Measurements from ENCODE around the gene OLIG2.

- TF ChIP-seq CTCF (CRISPR knock-in tag; IDR thresholded peaks at IDR 0.05) = no peak
- no peak for TF ChIP-seq IRF1 (CRISPR knock-in tag; IDR thresholded peaks at IDR 0.05; ENCODE audit: low read depth)
- TF ChIP-seq MYNN (CRISPR knock-in tag; IDR thresholded peaks at IDR 0.05; ENCODE audit: low read depth) = no peak
- no peak for TF ChIP-seq CEBPB (IDR thresholded peaks at IDR 0.05; ENCODE audit: borderline replicate concordance, low read depth, low read length)
- no peak for TF ChIP-seq ZNF24 (IDR thresholded peaks at IDR 0.05)
- TF ChIP-seq FOXP4 (CRISPR knock-in tag; IDR thresholded peaks at IDR 0.05) = no peak
- no peak for TF ChIP-seq ETS1 (CRISPR knock-in tag; IDR thresholded peaks at IDR 0.05)
- TF ChIP-seq U2AF1 (optimal IDR thresholded peaks at IDR 0.05; ENCODE audit: low read depth, low read length) = no peak
- no peak for TF ChIP-seq RFX1 (IDR thresholded peaks at IDR 0.05)
- no peak for TF ChIP-seq E2F5 (CRISPR knock-in tag; conservative IDR thresholded peaks at IDR 0.05)
- TF ChIP-seq SP140L (CRISPR knock-in tag; IDR thresholded peaks at IDR 0.05; ENCODE audit: borderline replicate concordance) = no peak
Observed at GRCh38 chr21:33040215-33040614, 14.5 kb downstream of the OLIG2 start.

Measured in HepG2 (cell line).